Measurements from ENCODE around the gene TRIM65.

TRIM65 gene

GRCh38 chr17:75881678-75882454, 14.9 kb downstream of the TRIM65 start:
- no peak for TF ChIP-seq CTCF (IDR thresholded peaks at IDR 0.05; ENCODE audit: insufficient read depth, low read length)
- TF ChIP-seq REST (IDR thresholded peaks at IDR 0.05; ENCODE audit: insufficient replicate concordance, low read depth) = no peak
- no peak for TF ChIP-seq POLR2AphosphoS5 (IDR thresholded peaks at IDR 0.05; ENCODE audit: low read depth)
- no peak for TF ChIP-seq SPI1 (IDR thresholded peaks at IDR 0.05; ENCODE audit: borderline replicate concordance, low read depth)
- TF ChIP-seq GABPA (IDR thresholded peaks at IDR 0.05; ENCODE audit: low read depth) = no peak
- H3K27ac ChIP-seq (replicated peaks) = no peak overlapping the region
- no peak for DNase-seq (ENCODE audit: low read depth in 1 of 2, low spot score in 1 of 2)
- H3K27me3 ChIP-seq (ENCODE audit: insufficient read depth, poor library complexity, severe bottlenecking) = peaks cover 9% of the 10 kb centered on the region
- no peak overlapping the region for H3K4me3 ChIP-seq (replicated peaks; ENCODE audit: insufficient read depth, low read length)

GRCh38 chr17:75880266-75880665, 16.5 kb downstream of the TRIM65 start:
- H3K4me3 ChIP-seq (replicated peaks; ENCODE audit: insufficient read depth, low read length) = no peak overlapping the region
- no peak for DNase-seq (ENCODE audit: low read depth in 1 of 2, low spot score in 1 of 2)
- H3K27ac ChIP-seq (replicated peaks) = no peak overlapping the region
- TF ChIP-seq REST (IDR thresholded peaks at IDR 0.05; ENCODE audit: insufficient replicate concordance, low read depth) (no peak), POLR2AphosphoS5 (IDR thresholded peaks at IDR 0.05; ENCODE audit: low read depth) (no peak), SPI1 (IDR thresholded peaks at IDR 0.05; ENCODE audit: borderline replicate concordance, low read depth) (no peak), CTCF (IDR thresholded peaks at IDR 0.05; ENCODE audit: insufficient read depth, low read length) (no peak), GABPA (IDR thresholded peaks at IDR 0.05; ENCODE audit: low read depth) (no peak)
- H3K27me3 ChIP-seq (ENCODE audit: insufficient read depth, poor library complexity, severe bottlenecking) = peaks cover 9% of the 10 kb centered on the region

DNA sequence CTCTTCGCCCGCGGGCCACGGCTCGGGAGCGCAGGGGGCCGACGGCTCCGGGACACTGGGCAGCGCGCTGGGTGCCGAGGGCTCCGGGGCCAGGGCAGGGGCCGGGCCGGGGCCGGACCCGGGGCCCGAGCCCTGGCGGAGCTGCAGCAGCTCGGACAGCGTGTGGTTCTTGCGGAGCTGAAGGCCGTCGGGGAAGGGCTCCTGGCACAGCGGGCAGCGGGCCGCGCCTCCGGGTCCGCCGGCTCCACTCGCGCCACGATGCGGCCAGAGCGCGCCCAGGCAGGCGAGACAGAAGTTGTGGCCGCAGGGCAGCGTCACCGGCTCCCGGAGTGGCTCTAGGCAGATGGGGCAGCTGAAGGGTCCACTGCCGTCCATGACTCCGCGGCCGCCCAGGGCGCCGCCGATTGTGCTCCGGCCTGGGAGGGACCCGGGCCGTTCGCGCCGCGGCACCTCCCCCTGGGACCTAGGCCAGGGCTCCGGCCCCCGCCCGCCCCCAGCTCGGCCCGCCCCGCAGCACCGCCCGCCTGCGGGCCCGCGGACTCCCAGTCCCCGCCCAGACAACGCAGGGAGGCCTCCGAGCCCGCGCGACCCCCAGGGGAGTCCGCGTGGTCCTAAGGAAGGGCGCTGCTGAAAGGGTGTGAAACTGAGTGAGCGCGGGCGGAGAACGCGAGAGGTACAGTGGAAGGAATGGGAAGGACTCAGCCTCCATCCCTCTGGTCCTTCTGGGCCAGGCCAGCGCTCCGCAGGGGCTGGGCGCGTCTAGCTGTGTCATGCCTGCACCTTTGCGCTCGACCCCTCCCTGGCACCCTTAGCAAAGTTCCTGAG, 18.4 kb downstream of the TRIM65 start, which contains the start of gene TRIM47:
TSS of gene TRIM47 (minus strand) at position 408 of the 825 bp plus-strand sequence. CDS start at position 375, 33 bp downstream.
- no peak within 1 kb of the TSS; the same call in 1 of the 2 replicates for H3K4me3 ChIP-seq (replicated peaks; ENCODE audit: insufficient read depth, low read length)
- H3K27me3 ChIP-seq (ENCODE audit: insufficient read depth, poor library complexity, severe bottlenecking) = peaks cover 9% of the 10 kb centered on the region
- DNase-seq (ENCODE audit: low read depth in 1 of 2, low spot score in 1 of 2) = no peak
- TF ChIP-seq CTCF (IDR thresholded peaks at IDR 0.05; ENCODE audit: insufficient read depth, low read length) (no peak), SPI1 (IDR thresholded peaks at IDR 0.05; ENCODE audit: borderline replicate concordance, low read depth) (no peak), REST (IDR thresholded peaks at IDR 0.05; ENCODE audit: insufficient replicate concordance, low read depth) (no peak), GABPA (IDR thresholded peaks at IDR 0.05; ENCODE audit: low read depth) (no peak), POLR2AphosphoS5 (IDR thresholded peaks at IDR 0.05; ENCODE audit: low read depth) (no peak)
- H3K27ac ChIP-seq (replicated peaks) = no peak within 1 kb of the TSS

Measured in HL-60 (cell line).